ENCODE measurements around the gene AARSD1. TPM values are rescaled to one million over a fixed set of nuclear protein-coding genes. Genes with fewer than 3 reads are reported as not detected.
A peak's percentile ranks its signal among the peaks of the same experiment; 100 is the strongest.

The AARSD1 gene
- total RNA-seq, 1 experiment from 2014 or later: 23.5 TPM

DNA sequence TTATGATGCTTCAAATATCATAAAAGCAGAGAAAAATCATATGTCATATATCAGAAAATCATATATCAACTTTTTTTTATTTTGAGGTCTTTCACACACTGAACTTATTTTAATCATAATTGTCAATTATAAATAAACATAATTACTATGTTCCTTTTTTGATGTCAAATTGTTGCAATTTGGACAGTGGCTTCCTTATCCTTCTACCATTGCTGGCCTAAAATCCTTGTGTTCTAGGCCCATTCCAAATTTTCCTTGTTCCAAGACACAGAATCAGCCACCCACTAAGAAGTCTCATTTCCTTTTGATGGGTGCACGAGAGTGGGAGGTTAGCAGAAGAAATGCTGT is 34.8 kb downstream of the AARSD1 start:
- intact Hi-C loops (cut with micrococcal nuclease; ENCODE audit: unreplicated experiment) (no loop called here), in situ Hi-C loops (cut with HindIII; ENCODE audit: low pct_unique_long_range_greater_than_20kb, low sequenced_read_pairs) (no loop called here)
- H3K27me3 ChIP-seq (ENCODE audit: control insufficient read depth, insufficient read depth, low read length): no peaks in the 10 kb centered on the region

DNA sequence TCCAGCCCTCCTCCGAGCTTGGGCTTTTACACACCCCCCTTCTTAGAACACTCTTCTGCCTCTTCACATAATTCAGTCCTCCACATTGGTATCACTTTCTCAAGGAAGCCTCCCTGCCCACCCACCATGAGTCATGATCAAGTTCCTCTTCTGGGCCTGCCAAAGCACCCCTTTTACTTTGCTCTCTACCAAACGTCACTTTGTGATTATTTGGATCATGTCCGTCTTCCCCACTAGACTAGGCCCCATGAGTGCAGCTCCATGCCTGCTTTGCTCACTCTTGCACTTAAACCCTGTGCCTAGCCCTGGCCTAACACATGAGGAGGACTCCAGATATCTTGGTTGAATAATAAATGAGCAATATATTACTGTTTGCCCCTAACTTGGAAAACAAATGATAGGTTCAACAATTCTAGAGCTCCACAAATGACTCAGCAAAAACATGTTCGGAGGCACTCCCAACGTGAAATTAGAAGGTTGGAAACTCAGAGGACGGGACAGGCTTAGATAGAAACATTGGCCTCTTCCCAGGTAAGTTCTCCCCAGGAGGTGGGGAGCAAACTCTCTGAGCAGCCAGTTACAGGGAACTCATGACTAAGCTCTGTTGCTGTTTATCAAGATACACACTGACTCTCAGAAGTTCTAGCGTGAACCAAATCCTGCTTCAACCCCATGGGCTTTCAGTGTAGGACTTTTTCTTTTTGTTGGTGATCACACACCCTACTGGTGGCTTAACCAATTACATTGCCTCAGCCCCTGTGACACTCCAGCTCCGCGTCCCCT is 35.3 kb downstream of the AARSD1 start:
- no peak for DNase-seq (ENCODE audit: low read depth, low spot score)
- no TSS peak for BruUV-seq (replicated peaks)
- no peak for TF ChIP-seq TCF7L2 (IDR thresholded peaks at IDR 0.05; ENCODE audit: low read depth, low read length)
- no peak for TF ChIP-seq SIN3A (IDR thresholded peaks at IDR 0.05; ENCODE audit: borderline replicate concordance, insufficient read depth, low read depth, low read length)
- TF ChIP-seq, protein P1, sequence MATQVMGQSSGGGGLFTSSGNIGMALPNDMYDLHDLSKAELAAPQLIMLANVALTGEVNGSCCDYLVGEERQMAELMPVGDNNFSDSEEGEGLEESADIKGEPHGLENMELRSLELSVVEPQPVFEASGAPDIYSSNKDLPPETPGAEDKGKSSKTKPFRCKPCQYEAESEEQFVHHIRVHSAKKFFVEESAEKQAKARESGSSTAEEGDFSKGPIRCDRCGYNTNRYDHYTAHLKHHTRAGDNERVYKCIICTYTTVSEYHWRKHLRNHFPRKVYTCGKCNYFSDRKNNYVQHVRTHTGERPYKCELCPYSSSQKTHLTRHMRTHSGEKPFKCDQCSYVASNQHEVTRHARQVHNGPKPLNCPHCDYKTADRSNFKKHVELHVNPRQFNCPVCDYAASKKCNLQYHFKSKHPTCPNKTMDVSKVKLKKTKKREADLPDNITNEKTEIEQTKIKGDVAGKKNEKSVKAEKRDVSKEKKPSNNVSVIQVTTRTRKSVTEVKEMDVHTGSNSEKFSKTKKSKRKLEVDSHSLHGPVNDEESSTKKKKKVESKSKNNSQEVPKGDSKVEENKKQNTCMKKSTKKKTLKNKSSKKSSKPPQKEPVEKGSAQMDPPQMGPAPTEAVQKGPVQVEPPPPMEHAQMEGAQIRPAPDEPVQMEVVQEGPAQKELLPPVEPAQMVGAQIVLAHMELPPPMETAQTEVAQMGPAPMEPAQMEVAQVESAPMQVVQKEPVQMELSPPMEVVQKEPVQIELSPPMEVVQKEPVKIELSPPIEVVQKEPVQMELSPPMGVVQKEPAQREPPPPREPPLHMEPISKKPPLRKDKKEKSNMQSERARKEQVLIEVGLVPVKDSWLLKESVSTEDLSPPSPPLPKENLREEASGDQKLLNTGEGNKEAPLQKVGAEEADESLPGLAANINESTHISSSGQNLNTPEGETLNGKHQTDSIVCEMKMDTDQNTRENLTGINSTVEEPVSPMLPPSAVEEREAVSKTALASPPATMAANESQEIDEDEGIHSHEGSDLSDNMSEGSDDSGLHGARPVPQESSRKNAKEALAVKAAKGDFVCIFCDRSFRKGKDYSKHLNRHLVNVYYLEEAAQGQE (IDR thresholded peaks at IDR 0.05; ENCODE audit: insufficient read depth in 1 of 2, low read depth in 2 of 2, low read length in 1 of 2): no peak
- TF ChIP-seq POLR2AphosphoS5 (IDR thresholded peaks at IDR 0.05; ENCODE audit: low read depth, low read length): no peak
- TF ChIP-seq, protein P2, sequence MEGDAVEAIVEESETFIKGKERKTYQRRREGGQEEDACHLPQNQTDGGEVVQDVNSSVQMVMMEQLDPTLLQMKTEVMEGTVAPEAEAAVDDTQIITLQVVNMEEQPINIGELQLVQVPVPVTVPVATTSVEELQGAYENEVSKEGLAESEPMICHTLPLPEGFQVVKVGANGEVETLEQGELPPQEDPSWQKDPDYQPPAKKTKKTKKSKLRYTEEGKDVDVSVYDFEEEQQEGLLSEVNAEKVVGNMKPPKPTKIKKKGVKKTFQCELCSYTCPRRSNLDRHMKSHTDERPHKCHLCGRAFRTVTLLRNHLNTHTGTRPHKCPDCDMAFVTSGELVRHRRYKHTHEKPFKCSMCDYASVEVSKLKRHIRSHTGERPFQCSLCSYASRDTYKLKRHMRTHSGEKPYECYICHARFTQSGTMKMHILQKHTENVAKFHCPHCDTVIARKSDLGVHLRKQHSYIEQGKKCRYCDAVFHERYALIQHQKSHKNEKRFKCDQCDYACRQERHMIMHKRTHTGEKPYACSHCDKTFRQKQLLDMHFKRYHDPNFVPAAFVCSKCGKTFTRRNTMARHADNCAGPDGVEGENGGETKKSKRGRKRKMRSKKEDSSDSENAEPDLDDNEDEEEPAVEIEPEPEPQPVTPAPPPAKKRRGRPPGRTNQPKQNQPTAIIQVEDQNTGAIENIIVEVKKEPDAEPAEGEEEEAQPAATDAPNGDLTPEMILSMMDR (IDR thresholded peaks at IDR 0.05): peak; percentile 63
- ChIA-PET POLR2A (interaction anchor here (0.6 kb wide), 1 partner anchor 10 kb away, joined by 7 read pairs; no protein-coding TSS in a partner anchor), CTCF (interaction anchor here (0.6 to 1.1 kb wide), 4 partner anchors 57 to 95 kb away, joined by 3 to 8 read pairs (median 4); no protein-coding TSS in a partner anchor)
- no peaks in the 10 kb centered on the region for H3K4me1 ChIP-seq (ENCODE audit: control insufficient read depth, insufficient read depth, low read length)
- no peaks in the 10 kb centered on the region for H3K27me3 ChIP-seq (ENCODE audit: control insufficient read depth, insufficient read depth, low read length)
- peak; percentile 90 for ATAC-seq
- in situ Hi-C loops (cut with HindIII; ENCODE audit: low pct_unique_long_range_greater_than_20kb, low sequenced_read_pairs) (no loop called here), intact Hi-C loops (cut with micrococcal nuclease; ENCODE audit: unreplicated experiment) (no loop called here)
- H3K9me3 ChIP-seq (ENCODE audit: control insufficient read depth, insufficient read depth, low read depth, low read length): no peaks in the 10 kb centered on the region
- H3K36me3 ChIP-seq (ENCODE audit: control insufficient read depth, insufficient read depth, low read length): no peaks in the 10 kb centered on the region
- H3K27ac ChIP-seq (ENCODE audit: low read length): no peak overlapping the region
- no peak overlapping the region for H3K4me3 ChIP-seq (ENCODE audit: low read depth in 2 of 2, low read length in 2 of 2)

More for the DNA sequence above, 34.8 kb downstream of the AARSD1 start:
- no TSS peak for BruUV-seq (replicated peaks)
- ChIA-PET POLR2A (interaction anchor here (0.6 kb wide), 1 partner anchor 10 kb away, joined by 7 read pairs; no protein-coding TSS in a partner anchor), CTCF (interaction anchor here (0.7 to 1.1 kb wide), 2 partner anchors 84 to 86 kb away, joined by 3 to 8 read pairs; no protein-coding TSS in a partner anchor)
- no peak overlapping the region for H3K27ac ChIP-seq (ENCODE audit: low read length)
- TF ChIP-seq, protein P2 (IDR thresholded peaks at IDR 0.05): peak; percentile 20
- TF ChIP-seq TCF7L2 (IDR thresholded peaks at IDR 0.05; ENCODE audit: low read depth, low read length): no peak
- TF ChIP-seq, protein P1 (IDR thresholded peaks at IDR 0.05; ENCODE audit: insufficient read depth in 1 of 2, low read depth in 2 of 2, low read length in 1 of 2): no peak
- DNase-seq (ENCODE audit: low read depth, low spot score) (no peak), ATAC-seq (no peak)
- no peaks in the 10 kb centered on the region for H3K9me3 ChIP-seq (ENCODE audit: control insufficient read depth, insufficient read depth, low read depth, low read length)
- no peaks in the 10 kb centered on the region for H3K4me1 ChIP-seq (ENCODE audit: control insufficient read depth, insufficient read depth, low read length)
- H3K4me3 ChIP-seq (ENCODE audit: low read depth in 2 of 2, low read length in 2 of 2): no peak overlapping the region
- no peaks in the 10 kb centered on the region for H3K36me3 ChIP-seq (ENCODE audit: control insufficient read depth, insufficient read depth, low read length)

All from Panc1 (cell line).